Lung microvascular endothelial cell (primary cell): ENCODE measurements around the gene COPS7A. TPM values are rescaled to one million over a fixed set of nuclear protein-coding genes. Genes with fewer than 3 reads are reported as not detected.

Source experiments
- total RNA-seq: library from RNA; depleted of rRNA; stranded (reverse); fragments of >200 nt; gene quantifications from 2 replicates; pipeline ENCODE4 v1.2.1, GENCODE V29; 2014

Gene COPS7A
- total RNA-seq, 1 donor from 2014 or later: 43.5 TPM

Other genes starting within 250 kb of the COPS7A start
- gene MRPL51, start 230.8 kb upstream of the COPS7A start, total RNA-seq: 121 and 130 TPM in 2 replicates
- gene NCAPD2, start 229.9 kb upstream of the COPS7A start, total RNA-seq: 15.3 and 32.9 TPM in 2 replicates
- gene GAPDH, start 189.5 kb upstream of the COPS7A start, total RNA-seq: 3,072 and 3,739 TPM in 2 replicates
- gene IFFO1, start 168.0 kb upstream of the COPS7A start, total RNA-seq: 6.3 and 8.5 TPM in 2 replicates
- 7.4 and 11.7 TPM in 2 replicates for gene NOP2, start 155.8 kb upstream of the COPS7A start, total RNA-seq
- gene CHD4, start 116.7 kb upstream of the COPS7A start, total RNA-seq: 155 and 187 TPM in 2 replicates
- gene LPAR5, start 88.1 kb upstream of the COPS7A start, total RNA-seq: not detected in 2 replicates
- gene ACRBP, start 76.6 kb upstream of the COPS7A start, total RNA-seq: 0.20 and 0.22 TPM in 2 replicates
- gene ING4, start 60.9 kb upstream of the COPS7A start, total RNA-seq: 34.4 and 44.0 TPM in 2 replicates
- 6.3 and 8.5 TPM in 2 replicates for gene ZNF384, start 34.7 kb upstream of the COPS7A start, total RNA-seq
- not detected in 2 replicates for gene PIANP, start 23.2 kb upstream of the COPS7A start, total RNA-seq
- gene MLF2, start 29.1 kb downstream of the COPS7A start, total RNA-seq: 69.8 and 70.2 TPM in 2 replicates
- gene PTMS, start 42.3 kb downstream of the COPS7A start, total RNA-seq: 45.1 and 56.0 TPM in 2 replicates
- gene LAG3, start 48.5 kb downstream of the COPS7A start, total RNA-seq: 0.20 and 0.22 TPM in 2 replicates
- not detected in 2 replicates for gene CD4, start 65.5 kb downstream of the COPS7A start, total RNA-seq
- 0.20 and 0.87 TPM in 2 replicates for gene GPR162, start 97.8 kb downstream of the COPS7A start, total RNA-seq
- gene P3H3, start 104.4 kb downstream of the COPS7A start, total RNA-seq: 12.9 and 25.7 TPM in 2 replicates
- gene GNB3, start 116.9 kb downstream of the COPS7A start, total RNA-seq: 0.22 and 0.40 TPM in 2 replicates
- 3.4 and 8.9 TPM in 2 replicates for gene CDCA3, start 127.2 kb downstream of the COPS7A start, total RNA-seq
- 57.9 and 59.9 TPM in 2 replicates for gene USP5, start 128.1 kb downstream of the COPS7A start, total RNA-seq
- 958 and 967 TPM in 2 replicates for gene TPI1, start 143.5 kb downstream of the COPS7A start, total RNA-seq
- 2.2 and 4.2 TPM in 2 replicates for gene SPSB2, start 149.3 kb downstream of the COPS7A start, total RNA-seq
- gene LRRC23, start 180.8 kb downstream of the COPS7A start, total RNA-seq: 1.5 and 3.4 TPM in 2 replicates
- 0.99 and 1.7 TPM in 2 replicates for gene ENO2, start 190.5 kb downstream of the COPS7A start, total RNA-seq
- 3.9 and 7.7 TPM in 2 replicates for gene ATN1, start 203.9 kb downstream of the COPS7A start, total RNA-seq
- gene RNU7-1, start 219.8 kb downstream of the COPS7A start, total RNA-seq: not detected in 2 replicates
- 130 and 240 TPM in 2 replicates for gene C12orf57, start 220.0 kb downstream of the COPS7A start, total RNA-seq
- 2.2 and 3.2 TPM in 2 replicates for gene PTPN6, start 227.3 kb downstream of the COPS7A start, total RNA-seq
- 124 and 150 TPM in 2 replicates for gene PHB2, start 246.6 kb downstream of the COPS7A start, total RNA-seq
- 20.3 and 22.8 TPM in 2 replicates for gene EMG1, start 246.9 kb downstream of the COPS7A start, total RNA-seq